Endothelial cell of umbilical vein (primary cell): ENCODE results near the gene GNAQ. TPM values are rescaled to one million over a fixed set of nuclear protein-coding genes. Genes with fewer than 3 reads are reported as not detected.

Experiments
- BruUV-seq: library from RNA; stranded (reverse); fragments of 400-500 nt; replicated peaks from 2 replicates; lab custom pipeline; 2021; lab: Mats Ljungman, UMichigan
- CTCF ChIA-PET: fragments of 300-600, 350-600 bp; sonication (Branson Sonifier 250); formaldehyde crosslinking; loops from one replicate; lab custom pipeline; 2021; ENCODE audit warnings: antibody characterized with exemption, inconsistent platforms; lab: Charles Lee
- POLR2A ChIA-PET: fragments of 300-600, 350-600 bp; sonication (Branson Sonifier 250); formaldehyde crosslinking; loops from one replicate; lab custom pipeline; 2021; ENCODE audit warnings: antibody characterized with exemption, inconsistent platforms; lab: Charles Lee
- DNase-seq: peaks from one replicate; pipeline ENCODE4 v3.0.0-alpha.2; 2011; ENCODE audit warnings: low read depth, low spot score
- FAIRE-seq: peaks from 2 replicates; lab custom pipeline; 2011; peaks lifted over from hg19 to GRCh38; lab: Jason Lieb, UNC
- H2AFZ ChIP-seq: 2 replicates; pipeline ENCODE4 v1.6.0; 2012; ENCODE audit warnings: low read depth, low read length, control low read depth, inconsistent platforms
- H3K27ac ChIP-seq: 2 replicates; pipeline ENCODE4 v1.5.1; 2011; ENCODE audit warnings: low read depth, mild to moderate bottlenecking, control low read depth, low read length, moderate library complexity; ENCODE audit not compliant: insufficient read depth
- H3K27me3 ChIP-seq, 2 experiments: 2 replicates each; pipeline versions ENCODE4 v1.6.0 to v1.6.1; 2011; ENCODE audit warnings: low read length in 2 of 2, mixed read lengths in 1 of 2; ENCODE audit not compliant: control insufficient read depth in 2 of 2, insufficient read depth in 2 of 2
- H3K36me3 ChIP-seq, 2 experiments: 2 replicates in 1 of 2; 3 replicates in 1 of 2; pipeline ENCODE4 v1.5.1; 2011; ENCODE audit warnings: low read length in 2 of 2, mild to moderate bottlenecking in 1 of 2, moderate library complexity in 1 of 2; ENCODE audit not compliant: control insufficient read depth in 2 of 2, insufficient read depth in 2 of 2; ENCODE audit errors: extremely low read depth in 1 of 2
- H3K4me1 ChIP-seq: 3 replicates; pipeline ENCODE4 v1.5.1; 2011; ENCODE audit warnings: mild to moderate bottlenecking, low read length; ENCODE audit not compliant: control insufficient read depth, insufficient read depth; ENCODE audit errors: extremely low read depth
- H3K4me2 ChIP-seq: 2 replicates; pipeline ENCODE4 v1.6.1; 2011; ENCODE audit warnings: low read length, control low read depth, mixed read lengths; ENCODE audit not compliant: insufficient read depth
- H3K4me3 ChIP-seq, 3 experiments: fragments of 200-600 bp in 1 of 3; sonication (generic), shearing (Covaris generic) in 1 of 3; replicated peaks in 1 of 3; 2 replicates each; pipeline ENCODE4 v1.5.1; 2011 to 2016; ENCODE audit warnings: control low read depth in 3 of 3, low read length in 3 of 3, mild to moderate bottlenecking in 2 of 3, inconsistent platforms in 1 of 3, low read depth in 1 of 3, moderate library complexity in 1 of 3; ENCODE audit not compliant: insufficient read depth in 1 of 3
- H3K79me2 ChIP-seq: 2 replicates; pipeline ENCODE4 v1.6.0; 2012; ENCODE audit warnings: low read length, inconsistent platforms; ENCODE audit not compliant: control insufficient read depth, insufficient read depth
- H3K9ac ChIP-seq: replicated peaks from 2 replicates; pipeline ENCODE3; 2011; ENCODE audit warnings: low read length, control low read depth; ENCODE audit not compliant: insufficient read depth; ENCODE audit errors: extremely low read depth
- H3K9me1 ChIP-seq: replicated peaks from 3 replicates; pipeline ENCODE4 v1.6.0; 2011; ENCODE audit warnings: mild to moderate bottlenecking, low read length; ENCODE audit not compliant: control insufficient read depth, insufficient read depth; ENCODE audit errors: extremely low read depth
- H3K9me3 ChIP-seq: replicated peaks from 2 replicates; pipeline ENCODE4 v1.5.1; 2012; ENCODE audit warnings: low read length, inconsistent platforms; ENCODE audit not compliant: control insufficient read depth, insufficient read depth
- H4K20me1 ChIP-seq: replicated peaks from 2 replicates; pipeline ENCODE3; 2011; ENCODE audit warnings: mild to moderate bottlenecking, low read length; ENCODE audit not compliant: control insufficient read depth, insufficient read depth; ENCODE audit errors: extremely low read depth
- EZH2 ChIP-seq: IDR thresholded peaks from 2 replicates; pipeline ENCODE4 v1.6.1; 2012; ENCODE audit warnings: borderline replicate concordance, low read depth, mild to moderate bottlenecking, moderate library complexity, low read length, inconsistent platforms; ENCODE audit not compliant: severe bottlenecking
- FOS ChIP-seq: IDR thresholded peaks from 2 replicates; pipeline ENCODE4 v1.6.1; 2011; ENCODE audit warnings: mild to moderate bottlenecking, low read length, moderate library complexity, borderline replicate concordance; ENCODE audit not compliant: insufficient read depth
- GATA2 ChIP-seq: IDR thresholded peaks from 2 replicates; pipeline ENCODE4 v1.7.0; 2011; ENCODE audit warnings: low read depth, mild to moderate bottlenecking, moderate library complexity, mixed read lengths, low read length; ENCODE audit not compliant: insufficient read length, insufficient read depth
- JUN ChIP-seq: IDR thresholded peaks from 2 replicates; pipeline ENCODE4 v1.6.1; 2011; ENCODE audit warnings: borderline replicate concordance, low read depth; ENCODE audit not compliant: insufficient read length, insufficient read depth
- MYC ChIP-seq: IDR thresholded peaks from one replicate; pipeline ENCODE4 v1.6.1; 2011; ENCODE audit warnings: mild to moderate bottlenecking, low read depth, low read length
- POLR2A ChIP-seq: IDR thresholded peaks from 2 replicates; pipeline ENCODE4 v1.6.1; 2012; ENCODE audit warnings: low read depth, mild to moderate bottlenecking, control low read depth, low read length
- POLR2AphosphoS5 ChIP-seq: IDR thresholded peaks from 2 replicates; pipeline ENCODE4 v1.6.1; 2012; ENCODE audit warnings: low read depth, mild to moderate bottlenecking, control low read depth, low read length, moderate library complexity; ENCODE audit not compliant: insufficient read depth
- dilution Hi-C: fragments of 300-500 bp; cut with MboI; formaldehyde crosslinking; loops from one replicate; pipeline ENCODE4 v1.15.0; 2019; ENCODE audit warnings: low sequenced_read_pairs; ENCODE audit not compliant: extremely low pct_ligation_motif_present
- intact Hi-C: fragments of 100-400 bp; cut with micrococcal nuclease; formaldehyde crosslinking; loops from one replicate; pipeline ENCODE4 v1.10.0; 2022
- polyA plus RNA-seq, 4 experiments: library from polyadenylated mRNA; depleted of rRNA in 3 of 4; stranded (reverse) in 3 of 4; unstranded in 1 of 4; fragments of >200 nt; gene quantifications; 2 replicates each; pipeline versions ENCODE4 v1.2.1 to v1.2.3, GENCODE V29; 2011 to 2012; ENCODE audit warnings: missing spikeins in 1 of 4
- total RNA-seq: library from RNA; stranded (reverse); gene quantifications from 2 replicates; pipeline ENCODE4 v1.2.3, GENCODE V29; 2021
- TF ChIP-seq, protein P1 (sequence below), 2 donors: IDR thresholded peaks; 1 replicate in 1 of 2; 2 replicates in 1 of 2; pipeline ENCODE4 v1.5.1; 2011; ENCODE audit warnings: low read length in 2 of 2, mild to moderate bottlenecking in 2 of 2, moderate library complexity in 2 of 2, control low read depth in 1 of 2, inconsistent platforms in 1 of 2, low read depth in 1 of 2; ENCODE audit not compliant: insufficient read depth in 1 of 2; ENCODE audit errors: extremely low read depth in 1 of 2

GNAQ gene
- total and polyA plus RNA-seq, 2 donors (not counting 3 experiments of a cell fraction or from before 2014, with no cell fraction given), result 26.1 to 67.3 TPM

DNA sequence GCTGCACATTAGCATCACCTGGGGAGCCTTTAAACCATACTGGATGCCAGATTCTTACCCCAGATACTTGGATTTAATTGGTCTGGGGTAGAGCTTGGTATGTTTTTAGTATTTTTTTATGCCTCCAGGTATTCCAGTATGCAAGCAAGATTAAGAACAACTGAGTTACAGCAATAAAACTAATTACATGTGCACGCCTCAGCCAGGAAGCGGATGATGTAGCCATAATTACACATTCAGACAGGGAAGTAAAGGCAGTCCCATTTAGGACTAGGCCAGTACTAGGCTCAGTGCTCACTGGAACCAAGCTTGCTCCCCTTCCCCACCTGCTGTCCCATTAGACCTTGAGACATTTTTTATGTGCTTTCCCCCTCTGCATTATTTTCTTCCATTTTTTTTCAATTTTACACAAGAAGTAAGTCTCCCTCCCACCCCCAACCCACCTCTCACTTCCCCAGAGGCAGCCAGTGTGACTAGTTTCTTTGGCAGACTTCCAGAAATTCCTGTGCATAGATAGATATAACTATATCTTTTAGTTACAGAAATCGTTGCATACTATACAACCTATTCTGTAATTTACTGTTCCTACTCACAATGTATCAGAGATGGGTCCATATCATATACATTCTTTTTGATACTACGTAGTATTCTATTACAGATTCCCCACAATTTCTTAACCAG, 7.1 kb upstream of the GNAQ start:
- FAIRE-seq, result peak; percentile 74
- Histone ChIP-seq H3K9me3 (no peaks in the 10 kb centered on the region), H3K9ac (no peak overlapping the region), H2AFZ (peak overlapping the region; percentile 48), H3K4me1 (peaks cover 23% of the 10 kb centered on the region), H3K4me2 (peak overlapping the region; percentile 21), H3K27ac (no peak overlapping the region), H3K79me2 (no peaks in the 10 kb centered on the region), H3K4me3 (no peak overlapping the region), H3K9me1 (no peaks in the 10 kb centered on the region), H3K27me3 (no peaks in the 10 kb centered on the region), H3K36me3 (no peaks in the 10 kb centered on the region), H4K20me1 (no peaks in the 10 kb centered on the region)
- peak; percentile 75 for DNase-seq
- dilution Hi-C loops (no loop called here), intact Hi-C loops (loop anchor here (5.0 to 10.0 kb wide), 4 partner anchors 271 to 864 kb away; partner anchors contain the start of gene VPS13A)
- no peak for TF ChIP-seq MYC
- TF ChIP-seq POLR2A, result no peak
- TF ChIP-seq GATA2, result no peak
- TF ChIP-seq EZH2, result no peak
- no peak for TF ChIP-seq JUN
- TF ChIP-seq FOS, result peak; percentile 4
- TF ChIP-seq POLR2AphosphoS5, result no peak
- TF ChIP-seq, protein P1, sequence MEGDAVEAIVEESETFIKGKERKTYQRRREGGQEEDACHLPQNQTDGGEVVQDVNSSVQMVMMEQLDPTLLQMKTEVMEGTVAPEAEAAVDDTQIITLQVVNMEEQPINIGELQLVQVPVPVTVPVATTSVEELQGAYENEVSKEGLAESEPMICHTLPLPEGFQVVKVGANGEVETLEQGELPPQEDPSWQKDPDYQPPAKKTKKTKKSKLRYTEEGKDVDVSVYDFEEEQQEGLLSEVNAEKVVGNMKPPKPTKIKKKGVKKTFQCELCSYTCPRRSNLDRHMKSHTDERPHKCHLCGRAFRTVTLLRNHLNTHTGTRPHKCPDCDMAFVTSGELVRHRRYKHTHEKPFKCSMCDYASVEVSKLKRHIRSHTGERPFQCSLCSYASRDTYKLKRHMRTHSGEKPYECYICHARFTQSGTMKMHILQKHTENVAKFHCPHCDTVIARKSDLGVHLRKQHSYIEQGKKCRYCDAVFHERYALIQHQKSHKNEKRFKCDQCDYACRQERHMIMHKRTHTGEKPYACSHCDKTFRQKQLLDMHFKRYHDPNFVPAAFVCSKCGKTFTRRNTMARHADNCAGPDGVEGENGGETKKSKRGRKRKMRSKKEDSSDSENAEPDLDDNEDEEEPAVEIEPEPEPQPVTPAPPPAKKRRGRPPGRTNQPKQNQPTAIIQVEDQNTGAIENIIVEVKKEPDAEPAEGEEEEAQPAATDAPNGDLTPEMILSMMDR (IDR thresholded peaks at IDR 0.05; ENCODE audit: extremely low read depth in 1 of 2, insufficient read depth in 1 of 2, low read depth in 1 of 2, low read length in 2 of 2), result no peak
- ChIA-PET POLR2A (no interaction called here), CTCF (interaction anchor here (1.1 to 14.2 kb wide), 2 partner anchors 62 to 584 kb away, joined by 3 to 431 read pairs; no protein-coding TSS in a partner anchor)
- BruUV-seq, result no TSS peak
